ENCODE measurements around the gene FRMPD1.

The FRMPD1 gene

GRCh38 chr9:37778534-37778933, 127.8 kb downstream of the FRMPD1 start:
- H4K91ac ChIP-seq (ENCODE audit: low read depth, low read length, poor library complexity): no peak overlapping the region
- no peaks in the 10 kb centered on the region for H3K27me3 ChIP-seq (ENCODE audit: control insufficient read depth in 3 of 3, insufficient read depth in 3 of 3, low read depth in 1 of 3, low read length in 3 of 3)
- H3K4me3 ChIP-seq (ENCODE audit: low read length in 2 of 2): no peak overlapping the region
- no peak overlapping the region for H3K27ac ChIP-seq (replicated peaks; ENCODE audit: low read length)
- no peak overlapping the region for H2BK15ac ChIP-seq (ENCODE audit: low read length)
- H2BK12ac ChIP-seq (ENCODE audit: low read length): no peak overlapping the region
- H3K4me2 ChIP-seq (ENCODE audit: insufficient read depth, low read length, poor library complexity, severe bottlenecking): no peak overlapping the region
- peaks cover 33 to 98% of the 10 kb centered on the region in 2 donors for H3K36me3 ChIP-seq (replicated peaks in 1 of 2; ENCODE audit: control insufficient read depth in 2 of 2, insufficient read depth in 2 of 2, low read length in 2 of 2)
- H3K79me1 ChIP-seq (ENCODE audit: low read depth, low read length): peaks cover 5% of the 10 kb centered on the region
- H3K14ac ChIP-seq (ENCODE audit: low read length): no peak overlapping the region
- H4K8ac ChIP-seq (ENCODE audit: low read depth, low read length): no peak overlapping the region
- no peaks in the 10 kb centered on the region for H3K9me3 ChIP-seq (replicated peaks in 1 of 2; ENCODE audit: control insufficient read depth in 2 of 2, insufficient read depth in 1 of 2, low read depth in 1 of 2, low read length in 2 of 2)
- H3K23ac ChIP-seq (ENCODE audit: low read depth, low read length, poor library complexity): no peak overlapping the region
- DNase-seq (ENCODE audit: low spot score): no peak
- no CpG with 5 or more reads among the region's 2 CpGs for WGBS, 2 donors (ENCODE audit: extremely low coverage in 2 of 2, insufficient read length in 2 of 2, insufficient replicate concordance in 1 of 2)
- no peaks in the 10 kb centered on the region for H3K4me1 ChIP-seq (ENCODE audit: control insufficient read depth in 2 of 2, insufficient read depth in 1 of 2, low read depth in 1 of 2, low read length in 2 of 2)
- H3K18ac ChIP-seq (ENCODE audit: low read length): no peak overlapping the region
- H3K9ac ChIP-seq (ENCODE audit: low read depth, low read length, poor library complexity): no peak overlapping the region
- no peak overlapping the region for H2AFZ ChIP-seq (ENCODE audit: low read length)
- no peak overlapping the region for H2BK120ac ChIP-seq (ENCODE audit: low read depth, low read length)
- no peak overlapping the region for H2BK5ac ChIP-seq (ENCODE audit: low read length)
- H2AK5ac ChIP-seq (ENCODE audit: low read depth, low read length): no peak overlapping the region
- no peak overlapping the region for H3K4ac ChIP-seq (ENCODE audit: low read length)

- Histone ChIP-seq H4K91ac (ENCODE audit: low read depth, low read length, poor library complexity) (no peak overlapping the region), H3K4me3 (ENCODE audit: low read length in 2 of 2) (peak overlapping the region; percentile 96 to 97), H2BK120ac (ENCODE audit: low read depth, low read length) (no peak overlapping the region), H4K8ac (ENCODE audit: low read depth, low read length) (no peak overlapping the region), H3K4ac (ENCODE audit: low read length) (no peak overlapping the region), H3K4me1 (ENCODE audit: control insufficient read depth in 2 of 2, insufficient read depth in 1 of 2, low read depth in 1 of 2, low read length in 2 of 2) (peaks cover 0 to 7% of the 10 kb centered on the region in 2 donors), H2AFZ (ENCODE audit: low read length) (peak overlapping the region; percentile 91), H2AK5ac (ENCODE audit: low read depth, low read length) (no peak overlapping the region), H3K27me3 (ENCODE audit: control insufficient read depth in 3 of 3, insufficient read depth in 3 of 3, low read depth in 1 of 3, low read length in 3 of 3) (no peaks in the 10 kb centered on the region), H2BK12ac (ENCODE audit: low read length) (no peak overlapping the region), H3K27ac (replicated peaks; ENCODE audit: low read length) (no peak overlapping the region), H3K4me2 (ENCODE audit: insufficient read depth, low read length, poor library complexity, severe bottlenecking) (peak overlapping the region; percentile 55), H3K79me1 (ENCODE audit: low read depth, low read length) (peaks cover 4% of the 10 kb centered on the region), H3K23ac (ENCODE audit: low read depth, low read length, poor library complexity) (no peak overlapping the region), H2BK5ac (ENCODE audit: low read length) (no peak overlapping the region), H3K9ac (ENCODE audit: low read depth, low read length, poor library complexity) (peak overlapping the region; percentile 94), H2BK15ac (ENCODE audit: low read length) (no peak overlapping the region), H3K14ac (ENCODE audit: low read length) (no peak overlapping the region), H3K9me3 (replicated peaks in 1 of 2; ENCODE audit: control insufficient read depth in 2 of 2, insufficient read depth in 1 of 2, low read depth in 1 of 2, low read length in 2 of 2) (no peaks in the 10 kb centered on the region), H3K18ac (ENCODE audit: low read length) (no peak overlapping the region), H3K36me3 (replicated peaks in 1 of 2; ENCODE audit: control insufficient read depth in 2 of 2, insufficient read depth in 2 of 2, low read length in 2 of 2) (peaks cover 16 to 48% of the 10 kb centered on the region in 2 donors)
- WGBS, 2 donors (ENCODE audit: extremely low coverage in 2 of 2, insufficient read length in 2 of 2, insufficient replicate concordance in 1 of 2): no CpG with 5 or more reads among the region's 6 CpGs
- DNase-seq (ENCODE audit: low spot score): no peak
These were observed 133.5 kb downstream of the FRMPD1 start for GRCh38 chr9:37784291-37784615.

GRCh38 chr9:37784616-37785483, 134.1 kb downstream of the FRMPD1 start, which contains the start of gene EXOSC3:
EXOSC3 (minus strand) TSS chr9:37785064; CDS start chr9:37785044, 20 bp downstream.
- no peak within 1 kb of the TSS for H4K8ac ChIP-seq (ENCODE audit: low read depth, low read length)
- no peak within 1 kb of the TSS for H2AK5ac ChIP-seq (ENCODE audit: low read depth, low read length)
- peak within 1 kb of the TSS; percentile 92 for H3K23ac ChIP-seq (ENCODE audit: low read depth, low read length, poor library complexity)
- peaks cover 16 to 42% of the 10 kb centered on the region in 2 donors for H3K36me3 ChIP-seq (replicated peaks in 1 of 2; ENCODE audit: control insufficient read depth in 2 of 2, insufficient read depth in 2 of 2, low read length in 2 of 2)
- no peaks in the 10 kb centered on the region for H3K9me3 ChIP-seq (replicated peaks in 1 of 2; ENCODE audit: control insufficient read depth in 2 of 2, insufficient read depth in 1 of 2, low read depth in 1 of 2, low read length in 2 of 2)
- H3K79me1 ChIP-seq (ENCODE audit: low read depth, low read length): peaks cover 4% of the 10 kb centered on the region
- H3K4me3 ChIP-seq (ENCODE audit: low read length in 2 of 2): peak within 1 kb of the TSS; percentile 96 to 97
- peak within 1 kb of the TSS; percentile 67 for H3K4me2 ChIP-seq (ENCODE audit: insufficient read depth, low read length, poor library complexity, severe bottlenecking)
- peak within 1 kb of the TSS; percentile 14 for H3K14ac ChIP-seq (ENCODE audit: low read length)
- H3K27ac ChIP-seq (replicated peaks; ENCODE audit: low read length): peak within 1 kb of the TSS; percentile 66
- no CpG with 5 or more reads among the region's 73 CpGs for WGBS, 2 donors (ENCODE audit: extremely low coverage in 2 of 2, insufficient read length in 2 of 2, insufficient replicate concordance in 1 of 2)
- H2BK120ac ChIP-seq (ENCODE audit: low read depth, low read length): no peak within 1 kb of the TSS
- DNase-seq (ENCODE audit: low spot score): peak; percentile 82
- H3K9ac ChIP-seq (ENCODE audit: low read depth, low read length, poor library complexity): peak within 1 kb of the TSS; percentile 94
- peaks cover 0 to 7% of the 10 kb centered on the region in 2 donors for H3K4me1 ChIP-seq (ENCODE audit: control insufficient read depth in 2 of 2, insufficient read depth in 1 of 2, low read depth in 1 of 2, low read length in 2 of 2)
- peak within 1 kb of the TSS; percentile 91 for H2AFZ ChIP-seq (ENCODE audit: low read length)
- no peak within 1 kb of the TSS for H4K91ac ChIP-seq (ENCODE audit: low read depth, low read length, poor library complexity)
- H3K27me3 ChIP-seq (ENCODE audit: control insufficient read depth in 3 of 3, insufficient read depth in 3 of 3, low read depth in 1 of 3, low read length in 3 of 3): no peaks in the 10 kb centered on the region
- H2BK15ac ChIP-seq (ENCODE audit: low read length): no peak within 1 kb of the TSS
- H3K4ac ChIP-seq (ENCODE audit: low read length): no peak within 1 kb of the TSS
- H3K18ac ChIP-seq (ENCODE audit: low read length): peak within 1 kb of the TSS; percentile 81
- no peak within 1 kb of the TSS for H2BK12ac ChIP-seq (ENCODE audit: low read length)
- H2BK5ac ChIP-seq (ENCODE audit: low read length): no peak within 1 kb of the TSS

DNA sequence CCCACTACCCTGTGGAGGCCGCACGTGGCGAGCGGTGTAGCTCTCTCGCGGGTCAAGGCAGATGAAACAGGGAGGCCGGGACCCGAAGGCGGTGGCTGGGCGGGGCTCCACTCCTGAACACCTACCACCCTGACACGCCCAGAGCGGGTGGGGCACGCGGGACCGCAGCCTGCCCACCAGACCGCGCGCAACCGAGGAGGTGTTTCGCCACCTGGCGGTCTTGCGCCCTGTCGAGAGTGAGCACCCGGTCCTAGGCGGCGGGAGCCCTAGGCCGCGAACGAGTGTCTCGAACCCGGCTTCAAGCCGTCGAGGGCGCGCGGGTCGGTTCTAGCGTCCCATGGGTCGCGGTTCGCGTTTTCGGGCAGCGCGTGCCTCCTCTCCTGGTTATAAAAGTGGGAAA, 136.3 kb downstream of the FRMPD1 start:
- Histone ChIP-seq H3K27me3 (ENCODE audit: control insufficient read depth in 3 of 3, insufficient read depth in 3 of 3, low read depth in 1 of 3, low read length in 3 of 3) (peaks cover 0 to 3% (median 0%) of the 10 kb centered on the region in 3 experiments), H3K79me1 (ENCODE audit: low read depth, low read length) (peaks cover 4% of the 10 kb centered on the region), H3K4me2 (ENCODE audit: insufficient read depth, low read length, poor library complexity, severe bottlenecking) (no peak overlapping the region), H3K27ac (replicated peaks; ENCODE audit: low read length) (no peak overlapping the region), H2BK120ac (ENCODE audit: low read depth, low read length) (no peak overlapping the region), H3K23ac (ENCODE audit: low read depth, low read length, poor library complexity) (peak overlapping the region; percentile 8), H3K4me1 (ENCODE audit: control insufficient read depth in 2 of 2, insufficient read depth in 1 of 2, low read depth in 1 of 2, low read length in 2 of 2) (peaks cover 0 to 7% of the 10 kb centered on the region in 2 donors), H2BK12ac (ENCODE audit: low read length) (no peak overlapping the region), H4K91ac (ENCODE audit: low read depth, low read length, poor library complexity) (no peak overlapping the region), H4K8ac (ENCODE audit: low read depth, low read length) (no peak overlapping the region), H2BK5ac (ENCODE audit: low read length) (no peak overlapping the region), H3K36me3 (replicated peaks in 1 of 2; ENCODE audit: control insufficient read depth in 2 of 2, insufficient read depth in 2 of 2, low read length in 2 of 2) (peaks cover 9 to 20% of the 10 kb centered on the region in 2 donors), H2AK5ac (ENCODE audit: low read depth, low read length) (no peak overlapping the region), H2AFZ (ENCODE audit: low read length) (no peak overlapping the region), H3K4ac (ENCODE audit: low read length) (no peak overlapping the region), H3K14ac (ENCODE audit: low read length) (no peak overlapping the region), H3K9me3 (replicated peaks in 1 of 2; ENCODE audit: control insufficient read depth in 2 of 2, insufficient read depth in 1 of 2, low read depth in 1 of 2, low read length in 2 of 2) (peaks cover 0 to 4% of the 10 kb centered on the region in 2 donors), H2BK15ac (ENCODE audit: low read length) (no peak overlapping the region), H3K4me3 (ENCODE audit: low read length in 2 of 2) (no peak overlapping the region), H3K18ac (ENCODE audit: low read length) (no peak overlapping the region), H3K9ac (ENCODE audit: low read depth, low read length, poor library complexity) (no peak overlapping the region)
- no peak for DNase-seq (ENCODE audit: low spot score)
- WGBS, 2 donors (ENCODE audit: extremely low coverage in 2 of 2, insufficient read length in 2 of 2, insufficient replicate concordance in 1 of 2): no CpG with 5 or more reads among the region's 45 CpGs

Measured in neuronal stem cell (in vitro differentiated cells).